NT2/D1 (cell line): ENCODE results near the gene MMP2.

Source experiments
- SUZ12 ChIP-seq: IDR thresholded peaks from 2 replicates; pipeline ENCODE4 v1.6.1; 2011; ENCODE audit not compliant: insufficient read length, insufficient read depth; ENCODE audit errors: extremely low read depth
- YY1 ChIP-seq: IDR thresholded peaks from 2 replicates; pipeline ENCODE4 v1.6.1; 2011; ENCODE audit not compliant: insufficient read length, insufficient read depth

GRCh38 chr16:55500530-55501011 lies 21.6 kb downstream of the MMP2 start:
- TF ChIP-seq YY1 (no peak), SUZ12 (no peak)
